GM12891 (cell line): ENCODE results near the gene PRKAR2A.
"Not testable (repeated sequence)": the region's sequence is repeated elsewhere in the genome, so short reads cannot be mapped to it uniquely, and the experiment has no call there.

Source experiments
- POLR2A ChIP-seq: IDR thresholded peaks from 2 replicates; pipeline ENCODE4 v1.6.1; 2011; ENCODE audit warnings: low read depth, low read length, control low read depth
- POLR2AphosphoS5 ChIP-seq: IDR thresholded peaks from 2 replicates; pipeline ENCODE4 v1.6.1; 2011; ENCODE audit warnings: low read depth, low read length, control low read depth
- POU2F2 ChIP-seq: IDR thresholded peaks from 2 replicates; pipeline ENCODE4 v1.6.1; 2011; ENCODE audit warnings: low read depth, mild to moderate bottlenecking, control low read depth, low read length, moderate library complexity
- TAF1 ChIP-seq: IDR thresholded peaks from 2 replicates; pipeline ENCODE4 v1.6.1; 2011; ENCODE audit warnings: low read depth, low read length, control low read depth

GRCh38 chr3:48800831-48801230 is 46.8 kb downstream of the PRKAR2A start:
- not testable (repeated sequence) for TF ChIP-seq POLR2AphosphoS5, POLR2A, TAF1, POU2F2
